Fibroblast of lung (primary cell): ENCODE results near the gene TJP3.

Experiments
- CTCF ChIP-seq, 2 donors: IDR thresholded peaks in 1 of 2; conservative IDR thresholded peaks in 1 of 2; 1 replicate in 1 of 2; 2 replicates in 1 of 2; pipeline ENCODE4 v1.5.1; 2011 to 2012; ENCODE audit warnings: low read length in 2 of 2, control low read depth in 1 of 2, inconsistent platforms in 1 of 2, low read depth in 1 of 2, mild to moderate bottlenecking in 1 of 2
- EZH2 ChIP-seq: IDR thresholded peaks from 2 replicates; pipeline ENCODE4 v1.5.1; 2012; ENCODE audit warnings: low read length, control low read depth, mild to moderate bottlenecking; ENCODE audit errors: missing control alignments

GRCh38 chr19:3663838-3664237, 44.3 kb upstream of the TJP3 start:
- no peak for TF ChIP-seq CTCF (conservative IDR thresholded peaks at IDR 0.05 in 1 of 2, IDR thresholded peaks at IDR 0.05 in 1 of 2; ENCODE audit: low read depth in 1 of 2, low read length in 2 of 2)
- TF ChIP-seq EZH2: no peak
